PFSK-1 (cell line): Measurements from ENCODE around the gene DPYD.

Experiments used
- FOXP2 ChIP-seq: optimal IDR thresholded peaks from 2 replicates; pipeline ENCODE3; 2011; ENCODE audit warnings: borderline replicate concordance, control low read depth, inconsistent platforms; ENCODE audit not compliant: insufficient read depth; ENCODE audit errors: extremely low read length, extremely low read depth
- POLR2AphosphoS5 ChIP-seq: IDR thresholded peaks from 2 replicates; pipeline ENCODE4 v1.6.1; 2012; ENCODE audit warnings: low read depth, mild to moderate bottlenecking, control low read depth, low read length, moderate library complexity
- SIN3A ChIP-seq: IDR thresholded peaks from 2 replicates; pipeline ENCODE4 v1.6.1; 2012; ENCODE audit warnings: mild to moderate bottlenecking, low read length, moderate library complexity, borderline replicate concordance; ENCODE audit not compliant: insufficient read depth
- TAF1 ChIP-seq: IDR thresholded peaks from 2 replicates; pipeline ENCODE4 v1.6.1; 2012; ENCODE audit warnings: low read length, control low read depth, borderline replicate concordance; ENCODE audit not compliant: insufficient read depth
- TF ChIP-seq, protein P1 (sequence below), 2 experiments: IDR thresholded peaks; 2 replicates each; pipeline versions ENCODE4 v1.6.1 to v1.8.0; 2011 to 2012; ENCODE audit warnings: low read depth in 2 of 2, low read length in 2 of 2, control low read depth in 1 of 2, inconsistent platforms in 1 of 2, mild to moderate bottlenecking in 1 of 2, moderate library complexity in 1 of 2; ENCODE audit not compliant: insufficient read depth in 1 of 2

DPYD gene

DNA sequence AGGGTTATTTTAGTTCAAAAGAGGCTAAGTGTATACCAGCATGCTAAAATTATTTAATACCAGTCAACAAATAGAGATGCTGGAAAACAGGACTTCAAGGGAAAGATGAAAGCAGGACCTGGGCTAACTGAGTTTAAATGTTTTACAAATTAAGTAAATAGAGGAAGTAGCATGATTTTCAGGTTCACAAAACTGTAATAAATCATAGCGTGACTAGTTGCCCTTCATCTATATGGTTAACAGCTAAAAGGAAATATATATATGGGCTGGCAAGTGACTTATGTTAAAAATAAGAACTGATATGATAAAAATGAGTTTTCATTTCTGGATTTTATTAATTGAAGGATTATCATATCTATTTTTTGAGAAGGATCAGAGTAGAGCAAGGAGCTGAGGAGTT, 25.6 kb downstream of the DPYD start:
- no peak for TF ChIP-seq POLR2AphosphoS5
- TF ChIP-seq TAF1 = no peak
- TF ChIP-seq, protein P1, sequence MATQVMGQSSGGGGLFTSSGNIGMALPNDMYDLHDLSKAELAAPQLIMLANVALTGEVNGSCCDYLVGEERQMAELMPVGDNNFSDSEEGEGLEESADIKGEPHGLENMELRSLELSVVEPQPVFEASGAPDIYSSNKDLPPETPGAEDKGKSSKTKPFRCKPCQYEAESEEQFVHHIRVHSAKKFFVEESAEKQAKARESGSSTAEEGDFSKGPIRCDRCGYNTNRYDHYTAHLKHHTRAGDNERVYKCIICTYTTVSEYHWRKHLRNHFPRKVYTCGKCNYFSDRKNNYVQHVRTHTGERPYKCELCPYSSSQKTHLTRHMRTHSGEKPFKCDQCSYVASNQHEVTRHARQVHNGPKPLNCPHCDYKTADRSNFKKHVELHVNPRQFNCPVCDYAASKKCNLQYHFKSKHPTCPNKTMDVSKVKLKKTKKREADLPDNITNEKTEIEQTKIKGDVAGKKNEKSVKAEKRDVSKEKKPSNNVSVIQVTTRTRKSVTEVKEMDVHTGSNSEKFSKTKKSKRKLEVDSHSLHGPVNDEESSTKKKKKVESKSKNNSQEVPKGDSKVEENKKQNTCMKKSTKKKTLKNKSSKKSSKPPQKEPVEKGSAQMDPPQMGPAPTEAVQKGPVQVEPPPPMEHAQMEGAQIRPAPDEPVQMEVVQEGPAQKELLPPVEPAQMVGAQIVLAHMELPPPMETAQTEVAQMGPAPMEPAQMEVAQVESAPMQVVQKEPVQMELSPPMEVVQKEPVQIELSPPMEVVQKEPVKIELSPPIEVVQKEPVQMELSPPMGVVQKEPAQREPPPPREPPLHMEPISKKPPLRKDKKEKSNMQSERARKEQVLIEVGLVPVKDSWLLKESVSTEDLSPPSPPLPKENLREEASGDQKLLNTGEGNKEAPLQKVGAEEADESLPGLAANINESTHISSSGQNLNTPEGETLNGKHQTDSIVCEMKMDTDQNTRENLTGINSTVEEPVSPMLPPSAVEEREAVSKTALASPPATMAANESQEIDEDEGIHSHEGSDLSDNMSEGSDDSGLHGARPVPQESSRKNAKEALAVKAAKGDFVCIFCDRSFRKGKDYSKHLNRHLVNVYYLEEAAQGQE (IDR thresholded peaks at IDR 0.05; ENCODE audit: insufficient read depth in 1 of 2, low read depth in 2 of 2, low read length in 2 of 2) = no peak
- no peak for TF ChIP-seq SIN3A
- no peak for TF ChIP-seq FOXP2

DNA sequence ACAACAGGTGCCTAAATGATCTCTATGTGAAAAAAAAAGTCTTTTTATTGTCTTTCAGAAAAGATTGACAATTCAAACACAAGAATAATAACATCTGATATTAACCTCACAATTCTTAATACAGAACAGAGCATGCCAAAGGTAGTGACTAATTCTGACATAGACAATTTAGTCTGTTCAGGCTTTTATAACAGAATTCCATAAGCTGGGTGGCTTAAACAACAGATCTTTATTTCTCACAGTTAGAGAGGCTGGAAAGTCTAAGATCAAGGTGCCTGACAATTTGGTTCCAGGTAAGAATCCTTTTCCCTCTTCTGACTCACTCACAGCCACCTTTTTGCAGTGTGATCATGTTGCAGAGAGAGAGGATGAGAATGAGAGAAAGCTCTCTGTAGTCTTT, 27.0 kb downstream of the DPYD start:
- no peak for TF ChIP-seq POLR2AphosphoS5
- no peak for TF ChIP-seq TAF1
- TF ChIP-seq, protein P1 (IDR thresholded peaks at IDR 0.05; ENCODE audit: insufficient read depth in 1 of 2, low read depth in 2 of 2, low read length in 2 of 2) = no peak
- TF ChIP-seq SIN3A = no peak
- TF ChIP-seq FOXP2 = no peak

DNA sequence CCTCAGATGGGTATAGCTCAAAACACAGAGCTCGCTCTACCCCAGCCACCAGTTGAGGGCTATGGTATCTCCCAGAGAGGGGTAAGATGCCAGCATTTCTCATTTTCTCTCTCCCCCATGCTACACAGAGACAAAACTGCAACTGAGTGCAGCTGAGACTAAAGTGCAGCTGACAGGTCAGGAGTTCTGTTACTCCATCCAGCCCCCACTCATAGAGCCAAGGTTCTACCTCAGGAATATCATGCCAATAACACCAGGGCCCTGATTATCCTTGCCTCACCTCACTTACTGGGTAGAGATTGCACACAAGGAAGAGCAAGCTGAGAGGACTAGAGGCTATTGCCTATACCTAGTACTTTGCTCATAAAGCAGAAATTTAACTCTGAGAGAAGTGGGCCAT, 34.6 kb downstream of the DPYD start:
- no peak for TF ChIP-seq SIN3A

DNA sequence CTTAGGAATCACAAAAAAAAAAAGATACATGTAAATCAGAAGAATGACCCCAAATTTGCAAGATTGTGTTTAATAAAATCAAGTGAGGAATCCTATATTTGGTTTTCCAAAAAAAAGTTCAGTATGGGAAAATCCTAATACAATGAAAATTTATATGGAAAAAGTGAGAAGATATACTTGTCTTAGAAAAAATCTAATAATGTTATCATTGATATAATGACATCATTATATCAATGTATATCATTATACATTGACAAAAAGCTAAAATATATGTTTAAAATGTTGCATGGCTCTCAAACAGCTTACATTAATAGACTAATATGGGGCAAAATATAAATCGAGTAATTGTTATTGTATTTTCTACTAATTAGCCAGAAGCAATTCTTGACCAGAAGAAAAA, 37.0 kb downstream of the DPYD start:
- TF ChIP-seq FOXP2 (no peak), TAF1 (no peak), POLR2AphosphoS5 (no peak), SIN3A (no peak)
- TF ChIP-seq, protein P1 (IDR thresholded peaks at IDR 0.05; ENCODE audit: insufficient read depth in 1 of 2, low read depth in 2 of 2, low read length in 2 of 2) = no peak

DNA sequence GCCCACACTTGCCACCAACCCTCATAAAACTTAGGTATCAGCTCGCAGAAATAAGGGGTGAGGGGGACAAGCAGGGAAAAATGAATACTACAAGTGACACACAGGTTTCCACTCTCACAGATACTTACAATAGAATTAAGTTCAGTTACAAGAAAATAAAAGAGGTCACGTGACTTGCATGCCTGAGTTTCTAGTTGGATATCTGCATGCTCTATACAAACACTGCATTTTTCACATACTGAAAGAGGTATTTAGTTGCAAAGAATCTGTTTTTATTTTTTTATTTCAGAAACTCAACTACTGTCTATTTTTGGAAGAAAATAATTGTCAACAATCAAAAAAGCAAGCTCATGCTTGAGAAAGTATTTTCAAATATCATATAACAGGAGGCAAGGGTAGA, 43.5 kb downstream of the DPYD start:
- no peak for TF ChIP-seq TAF1
- TF ChIP-seq FOXP2 = no peak
- TF ChIP-seq SIN3A = no peak
- TF ChIP-seq, protein P1 (IDR thresholded peaks at IDR 0.05; ENCODE audit: insufficient read depth in 1 of 2, low read depth in 2 of 2, low read length in 2 of 2) = no peak
- no peak for TF ChIP-seq POLR2AphosphoS5
